Coronary artery (tissue), 2 donors: ENCODE results near the gene EPHA3.
A peak's percentile ranks its signal among the peaks of the same experiment; 100 is the strongest.

ENCODE experiments used
- DNase-seq: peaks from one replicate; pipeline ENCODE4 v3.0.0-alpha.2; 2017; ENCODE audit warnings: low spot score
- H3K27ac ChIP-seq, 2 donors: fragments of 200-600 bp; sonication (generic); one replicate each; pipeline ENCODE4 v1.5.1; 2016 to 2019
- H3K4me3 ChIP-seq: fragments of 200-600 bp; sonication (generic); 2 replicates; pipeline ENCODE4 v1.5.1; 2016; ENCODE audit warnings: mild to moderate bottlenecking, moderate library complexity
- TF ChIP-seq, protein P1 (sequence below): fragments of 200-600 bp; sonication (generic); IDR thresholded peaks from one replicate; pipeline ENCODE4 v1.5.1; 2019; ENCODE audit warnings: antibody characterized with exemption

Gene EPHA3

GRCh38 chr3:89467898-89468363 is 360.5 kb downstream of the EPHA3 start:
- DNase-seq, result no peak
- TF ChIP-seq, protein P1, sequence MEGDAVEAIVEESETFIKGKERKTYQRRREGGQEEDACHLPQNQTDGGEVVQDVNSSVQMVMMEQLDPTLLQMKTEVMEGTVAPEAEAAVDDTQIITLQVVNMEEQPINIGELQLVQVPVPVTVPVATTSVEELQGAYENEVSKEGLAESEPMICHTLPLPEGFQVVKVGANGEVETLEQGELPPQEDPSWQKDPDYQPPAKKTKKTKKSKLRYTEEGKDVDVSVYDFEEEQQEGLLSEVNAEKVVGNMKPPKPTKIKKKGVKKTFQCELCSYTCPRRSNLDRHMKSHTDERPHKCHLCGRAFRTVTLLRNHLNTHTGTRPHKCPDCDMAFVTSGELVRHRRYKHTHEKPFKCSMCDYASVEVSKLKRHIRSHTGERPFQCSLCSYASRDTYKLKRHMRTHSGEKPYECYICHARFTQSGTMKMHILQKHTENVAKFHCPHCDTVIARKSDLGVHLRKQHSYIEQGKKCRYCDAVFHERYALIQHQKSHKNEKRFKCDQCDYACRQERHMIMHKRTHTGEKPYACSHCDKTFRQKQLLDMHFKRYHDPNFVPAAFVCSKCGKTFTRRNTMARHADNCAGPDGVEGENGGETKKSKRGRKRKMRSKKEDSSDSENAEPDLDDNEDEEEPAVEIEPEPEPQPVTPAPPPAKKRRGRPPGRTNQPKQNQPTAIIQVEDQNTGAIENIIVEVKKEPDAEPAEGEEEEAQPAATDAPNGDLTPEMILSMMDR, result no peak
- H3K27ac ChIP-seq, result no peak overlapping the region
- no peak overlapping the region for H3K4me3 ChIP-seq

DNA sequence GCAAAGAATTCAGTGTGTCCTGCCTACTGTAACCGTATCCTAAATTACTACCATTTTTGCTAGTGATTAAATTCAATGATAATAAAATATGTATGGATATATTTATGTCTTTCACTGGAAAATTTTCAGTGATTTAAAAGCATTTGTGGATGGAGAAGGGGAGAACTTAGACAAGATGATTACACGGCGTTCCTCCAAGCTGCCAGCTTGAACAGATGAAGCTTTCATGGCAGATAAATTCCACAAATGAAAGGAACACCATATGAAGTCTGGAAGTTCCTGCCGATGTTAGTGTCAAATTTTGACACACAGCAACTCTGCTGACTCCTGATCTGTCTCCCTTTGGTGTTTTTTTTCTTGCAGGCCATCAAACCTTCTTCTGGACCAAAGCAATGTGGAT is 364.7 kb downstream of the EPHA3 start:
- no peak overlapping the region for H3K4me3 ChIP-seq
- no peak overlapping the region for H3K27ac ChIP-seq
- TF ChIP-seq, protein P1, result no peak

GRCh38 chr3:89474333-89475130 is 367.1 kb downstream of the EPHA3 start:
- no peak overlapping the region for H3K27ac ChIP-seq
- no peak overlapping the region for H3K4me3 ChIP-seq
- no peak for DNase-seq
- TF ChIP-seq, protein P1, result no peak

More for the DNA sequence above, 364.7 kb downstream of the EPHA3 start:
- no peak for DNase-seq

GRCh38 chr3:89488800-89489580 is 381.6 kb downstream of the EPHA3 start:
- Histone ChIP-seq H3K4me3 (no peak overlapping the region), H3K27ac (peak overlapping the region in 1 of 2 donors; percentile 26)
- TF ChIP-seq, protein P1, result no peak
- DNase-seq, result no peak

GRCh38 chr3:89490129-89490528 is 382.7 kb downstream of the EPHA3 start:
- Histone ChIP-seq H3K27ac (no peak overlapping the region), H3K4me3 (no peak overlapping the region)
- no peak for DNase-seq
- TF ChIP-seq, protein P1, result no peak

- TF ChIP-seq, protein P1, result no peak
- DNase-seq, result no peak
- Histone ChIP-seq H3K27ac (no peak overlapping the region), H3K4me3 (no peak overlapping the region)
These were observed 387.3 kb downstream of the EPHA3 start for GRCh38 chr3:89494734-89495133.
